GM12878 (cell line): ENCODE results near the gene GRIK1. TPM values are rescaled to one million over a fixed set of nuclear protein-coding genes. Genes with fewer than 3 reads are reported as not detected.

Experiments used
- ATAC-seq: fragments of 200-7000 bp; cut with Tn5 transposase; 3 replicates; pipeline ENCODE4 v1.9.1; 2020; ENCODE audit warnings: mild to moderate bottlenecking, moderate library complexity
- BruUV-seq: library from RNA; stranded (reverse); fragments of 400-500 nt; replicated peaks from 2 replicates; lab custom pipeline; 2021; lab: Mats Ljungman, UMichigan
- CTCF ChIA-PET: fragments of 300-600 bp; sonication (Branson Sonifier 250); formaldehyde crosslinking; extraction: SDS; loops from one replicate; lab custom pipeline; 2021; ENCODE audit warnings: inconsistent platforms; lab: Yijun Ruan, JAX
- POLR2A ChIA-PET: fragments of 350-600 bp; formaldehyde crosslinking; extraction: SDS; loops from one replicate; lab custom pipeline; 2021; ENCODE audit warnings: inconsistent platforms; lab: Charles Lee
- RAD21 ChIA-PET: fragments of 300-600 bp; sonication (Branson Sonifier 250); formaldehyde crosslinking; loops from one replicate; lab custom pipeline; 2023; ENCODE audit warnings: antibody characterized with exemption; ENCODE audit not compliant: unreplicated experiment; lab: Charles Lee
- SMC1A ChIA-PET: fragments of 300-600 bp; sonication (Branson Sonifier 250); formaldehyde crosslinking; loops from one replicate; lab custom pipeline; 2023; ENCODE audit not compliant: unreplicated experiment, uncharacterized antibody; lab: Charles Lee
- DNase-seq: peaks from one replicate; pipeline ENCODE4 v3.0.0-alpha.2; 2011; ENCODE audit warnings: low read depth, low spot score
- FAIRE-seq: peaks from 3 replicates; lab custom pipeline; 2011; peaks lifted over from hg19 to GRCh38; lab: Jason Lieb, UNC
- H2AFZ ChIP-seq: 2 replicates; pipeline ENCODE4 v1.6.0; 2011; ENCODE audit warnings: low read depth, low read length, control low read depth; ENCODE audit not compliant: control insufficient read depth
- H3K27ac ChIP-seq: 2 replicates; pipeline ENCODE4 v1.5.1; 2011; ENCODE audit warnings: control low read depth; ENCODE audit not compliant: control insufficient read depth, insufficient read depth
- H3K27me3 ChIP-seq, 2 experiments: replicated peaks in 1 of 2; 2 replicates each; pipeline versions ENCODE4 v1.6.0 to v1.6.1; 2011; ENCODE audit warnings: low read length in 1 of 2; ENCODE audit not compliant: control insufficient read depth in 2 of 2, insufficient read depth in 2 of 2
- H3K36me3 ChIP-seq, 2 experiments: 2 replicates each; pipeline ENCODE4 v1.5.1; 2011; ENCODE audit warnings: low read length in 1 of 2; ENCODE audit not compliant: control insufficient read depth in 2 of 2, insufficient read depth in 2 of 2
- H3K4me1 ChIP-seq: 2 replicates; pipeline ENCODE4 v1.6.1; 2011; ENCODE audit warnings: mild to moderate bottlenecking, low read length, moderate library complexity, mixed read lengths; ENCODE audit not compliant: control insufficient read depth, insufficient read depth
- H3K4me2 ChIP-seq: 2 replicates; pipeline ENCODE4 v1.6.0; 2011; ENCODE audit warnings: control low read depth; ENCODE audit not compliant: control insufficient read depth, insufficient read depth
- H3K4me3 ChIP-seq: fragments of 200-600 bp; sonication (generic); 2 replicates; pipeline ENCODE4 v1.5.1; 2016
- H3K79me2 ChIP-seq: 2 replicates; pipeline ENCODE4 v1.6.0; 2011; ENCODE audit warnings: low read length; ENCODE audit not compliant: control insufficient read depth, insufficient read depth
- H3K9ac ChIP-seq: 2 replicates; pipeline ENCODE4 v1.8.0; 2011; ENCODE audit warnings: low read length, control low read depth, mixed read lengths; ENCODE audit not compliant: control insufficient read depth, insufficient read depth
- H3K9me3 ChIP-seq: replicated peaks from 3 replicates; pipeline ENCODE4 v1.5.1; 2011; ENCODE audit warnings: mild to moderate bottlenecking, low read length; ENCODE audit not compliant: control insufficient read depth, insufficient read depth
- H4K20me1 ChIP-seq: 2 replicates; pipeline ENCODE4 v1.6.0; 2011; ENCODE audit not compliant: control insufficient read depth, insufficient read depth
- CHD2 ChIP-seq: IDR thresholded peaks from 2 replicates; pipeline ENCODE4 v1.6.1; 2011; ENCODE audit warnings: low read depth, low read length, improper control_type of control experiment, borderline replicate concordance
- E4F1 ChIP-seq: fragments of 450-650 bp; IDR thresholded peaks from 2 replicates; pipeline ENCODE4 v1.6.1; 2018; ENCODE audit warnings: borderline replicate concordance, mild to moderate bottlenecking; ENCODE audit not compliant: partially characterized antibody
- GATAD2B ChIP-seq: fragments of 450-650 bp; conservative IDR thresholded peaks from 2 replicates; pipeline ENCODE4 v1.6.1; 2017; ENCODE audit warnings: low read depth, mild to moderate bottlenecking, moderate library complexity
- IRF4 ChIP-seq: IDR thresholded peaks from 2 replicates; pipeline ENCODE4 v1.6.1; 2011; ENCODE audit warnings: low read depth, low read length
- POLR2AphosphoS5 ChIP-seq: IDR thresholded peaks from 2 replicates; pipeline ENCODE4 v1.6.1; 2011; ENCODE audit warnings: mild to moderate bottlenecking, low read length, inconsistent platforms
- TARDBP ChIP-seq: IDR thresholded peaks from 2 replicates; pipeline ENCODE4 v1.6.1; 2016; ENCODE audit warnings: borderline replicate concordance
- TCF3 ChIP-seq: IDR thresholded peaks from 2 replicates; pipeline ENCODE4 v1.6.1; 2012; ENCODE audit warnings: low read depth, mild to moderate bottlenecking, low read length, borderline replicate concordance; ENCODE audit not compliant: insufficient read depth
- WRNIP1 ChIP-seq: IDR thresholded peaks from 2 replicates; pipeline ENCODE4 v1.6.1; 2011; ENCODE audit warnings: low read depth, low read length, improper control_type of control experiment, borderline replicate concordance
- WGBS: methylation state at CpG from one replicate; pipeline ENCODE4 v1.1.6; 2016; ENCODE audit warnings: low lambda C conversion rate; ENCODE audit not compliant: insufficient replicate concordance, insufficient coverage; ENCODE audit errors: missing lambda C conversion rate; 5-methylcytosine and 5-hydroxymethylcytosine counted together
- in situ Hi-C: fragments of 300-500 bp; cut with MboI; formaldehyde crosslinking; loops from 9 replicates; pipeline ENCODE4 v1.14.3; 2018; ENCODE audit warnings: mixed read lengths
- intact Hi-C: fragments of 100-400 bp; cut with micrococcal nuclease; formaldehyde crosslinking; loops from one replicate; pipeline ENCODE4 v1.14.2; 2022; ENCODE audit not compliant: unreplicated experiment
- polyA plus RNA-seq, 11 experiments: library from polyadenylated mRNA; depleted of rRNA in 4 of 11; unstranded in 6 of 11; stranded (reverse) in 5 of 11; fragments of >200 nt; fragmentation: Nextera tagmentation in 4 of 11; fragmentation: Illumina TruSeq in 1 of 11; extraction: Ambion mirVana in 4 of 11; extraction: Trizol in 1 of 11; gene quantifications; 1 replicate in 1 of 11; 2 replicates in 10 of 11; pipeline versions ENCODE4 v1.2.1 to v1.2.3, GENCODE V29; 2011 to 2016; ENCODE audit warnings: inconsistent platforms in 2 of 11, missing spikeins in 2 of 11, low read depth in 1 of 11
- total RNA-seq, 4 experiments: library from RNA; depleted of rRNA in 3 of 4; stranded (reverse); fragments of >200 nt in 3 of 4; fragmentation: Illumina TruSeq in 1 of 4; extraction: Trizol in 1 of 4; gene quantifications; 2 replicates each; pipeline versions ENCODE4 v1.2.1 to v1.2.3, GENCODE V29; 2013 to 2021

GRIK1 gene
- total and polyA plus RNA-seq, 10 of the 15 experiments (the other 5 are each of a cell fraction or from before 2014, with no cell fraction given): 0.05 to 0.13 (median 0.09) TPM; not detected in 7

- DNase-seq (no peak), FAIRE-seq (no peak), ATAC-seq (no peak)
- no peak overlapping the region for H3K4me3 ChIP-seq
- no peaks in the 10 kb centered on the region for H3K79me2 ChIP-seq
- SMC1A ChIA-PET: no interaction called here
- H3K9me3 ChIP-seq: no peaks in the 10 kb centered on the region
- H3K9ac ChIP-seq: no peak overlapping the region
- TF ChIP-seq IRF4: no peak
- TF ChIP-seq GATAD2B: no peak
- no peak for TF ChIP-seq E4F1
- RAD21 ChIA-PET: no interaction called here
- intact Hi-C loops: loop anchor here (2.0 kb wide), 1 partner anchor 40 kb away; no protein-coding TSS in a partner anchor
- CTCF ChIA-PET: no interaction called here
- no peaks in the 10 kb centered on the region; a peak in 1 of 4 replicates for H3K27me3 ChIP-seq
- H3K36me3 ChIP-seq: no peaks in the 10 kb centered on the region
- BruUV-seq: no TSS peak
- no peaks in the 10 kb centered on the region for H3K4me1 ChIP-seq
- WGBS: 13% methylated on average over 1 of the region's 1 CpG
- no peak overlapping the region for H3K4me2 ChIP-seq
- POLR2A ChIA-PET: no interaction called here
- H2AFZ ChIP-seq: no peak overlapping the region
- in situ Hi-C loops: no loop called here
- no peaks in the 10 kb centered on the region for H4K20me1 ChIP-seq
- no peak overlapping the region for H3K27ac ChIP-seq
These were observed 275.2 kb downstream of the GRIK1 start for GRCh38 chr21:29664615-29665014.

- DNase-seq (no peak), FAIRE-seq (no peak), ATAC-seq (no peak)
- Histone ChIP-seq H4K20me1 (no peaks in the 10 kb centered on the region), H3K9me3 (no peaks in the 10 kb centered on the region), H2AFZ (no peak overlapping the region), H3K79me2 (no peaks in the 10 kb centered on the region), H3K27me3 (no peaks in the 10 kb centered on the region), H3K4me1 (no peaks in the 10 kb centered on the region), H3K4me2 (no peak overlapping the region), H3K27ac (no peak overlapping the region), H3K4me3 (no peak overlapping the region), H3K36me3 (no peaks in the 10 kb centered on the region), H3K9ac (no peak overlapping the region)
- ChIA-PET POLR2A (no interaction called here), SMC1A (no interaction called here), RAD21 (no interaction called here), CTCF (interaction anchor here (0.6 kb wide), 1 partner anchor 185 kb away, joined by 3 read pairs; no protein-coding TSS in a partner anchor)
- no TSS peak for BruUV-seq
- in situ Hi-C loops: no loop called here
- intact Hi-C loops: no loop called here
- TF ChIP-seq CHD2 (no peak), POLR2AphosphoS5 (no peak), WRNIP1 (no peak), TARDBP (no peak), TCF3 (no peak)
- 2% methylated on average over 3 of the region's 3 CpGs for WGBS
These were observed 277.9 kb downstream of the GRIK1 start for GRCh38 chr21:29661672-29662442.
